Naive thymus-derived CD4-positive, alpha-beta T cell (primary cell): Measurements from ENCODE around the gene PFKFB3. TPM values are rescaled to one million over a fixed set of nuclear protein-coding genes. Genes with fewer than 3 reads are reported as not detected.
A peak's percentile ranks its signal among the peaks of the same experiment; 100 is the strongest.

Source experiments
- ATAC-seq: fragments of 150-1000 bp; cut with Tn5 transposase; 2 replicates; pipeline ENCODE4 v1.10.0; 2021; ENCODE audit warnings: mild to moderate bottlenecking, moderate library complexity
- CTCF ChIA-PET: fragments of 350-600 bp; sonication (Branson Sonifier 250); formaldehyde crosslinking; loops from one replicate; lab custom pipeline; 2021; ENCODE audit warnings: antibody characterized with exemption; lab: Charles Lee
- POLR2A ChIA-PET: fragments of 350-600 bp; sonication (Branson Sonifier 250); formaldehyde crosslinking; loops from one replicate; lab custom pipeline; 2021; ENCODE audit warnings: antibody characterized with exemption, inconsistent platforms; lab: Charles Lee
- DNase-seq, 9 donors: peaks; one replicate each; pipeline versions ENCODE4 v3.0.0 to v3.0.0-alpha.2; 2020 to 2022; ENCODE audit warnings: mixed read lengths in 1 of 9
- H3K27ac ChIP-seq: one replicate; pipeline ENCODE4 v1.7.0; 2013; ENCODE audit warnings: mild to moderate bottlenecking, low read depth, low read length, moderate library complexity
- H3K27me3 ChIP-seq, 2 donors: one replicate each; pipeline ENCODE4 v1.7.0; 2013; ENCODE audit warnings: low read length in 2 of 2, mild to moderate bottlenecking in 2 of 2, moderate library complexity in 2 of 2; ENCODE audit not compliant: control insufficient read depth in 2 of 2, insufficient read depth in 2 of 2
- H3K36me3 ChIP-seq, 3 experiments: 1 replicate in 2 of 3; 2 replicates in 1 of 3; pipeline ENCODE4 v1.7.0; 2013; ENCODE audit warnings: low read length in 3 of 3, mild to moderate bottlenecking in 3 of 3, moderate library complexity in 1 of 3; ENCODE audit not compliant: insufficient read depth in 3 of 3, control insufficient read depth in 2 of 3
- H3K4me1 ChIP-seq, 2 donors: one replicate each; pipeline ENCODE4 v1.7.0; 2013; ENCODE audit warnings: low read length in 2 of 2, mild to moderate bottlenecking in 2 of 2, moderate library complexity in 1 of 2; ENCODE audit not compliant: control insufficient read depth in 2 of 2, insufficient read depth in 2 of 2
- H3K4me3 ChIP-seq: 2 replicates; pipeline ENCODE4 v1.7.0; 2013; ENCODE audit warnings: mild to moderate bottlenecking, low read length
- H3K9me3 ChIP-seq, 3 experiments: 1 replicate in 2 of 3; 2 replicates in 1 of 3; pipeline ENCODE4 v1.7.0; 2013; ENCODE audit warnings: low read length in 3 of 3; ENCODE audit not compliant: control insufficient read depth in 2 of 3
- H3K27ac Mint-ChIP-seq, 9 donors: one replicate each; pipeline ENCODE4 v1.8.0; 2020 to 2022; ENCODE audit warnings: mixed read lengths in 9 of 9, mild to moderate bottlenecking in 8 of 9, moderate library complexity in 5 of 9, inconsistent platforms in 2 of 9
- H3K27me3 Mint-ChIP-seq, 5 donors: one replicate each; pipeline ENCODE4 v1.8.0; 2021 to 2022; ENCODE audit warnings: mixed read lengths in 5 of 5, mild to moderate bottlenecking in 1 of 5
- H3K36me3 Mint-ChIP-seq, 5 donors: one replicate each; pipeline ENCODE4 v1.8.0; 2020 to 2022; ENCODE audit warnings: mixed read lengths in 5 of 5, mild to moderate bottlenecking in 3 of 5, inconsistent platforms in 1 of 5
- H3K4me1 Mint-ChIP-seq, 7 donors: one replicate each; pipeline ENCODE4 v1.8.0; 2020 to 2022; ENCODE audit warnings: mixed read lengths in 7 of 7, mild to moderate bottlenecking in 3 of 7, inconsistent platforms in 1 of 7
- H3K4me3 Mint-ChIP-seq, 10 donors: one replicate each; pipeline ENCODE4 v1.8.0; 2020 to 2022; ENCODE audit warnings: mild to moderate bottlenecking in 10 of 10, mixed read lengths in 10 of 10, moderate library complexity in 6 of 10, inconsistent platforms in 2 of 10
- H3K9me3 Mint-ChIP-seq, 11 donors: one replicate each; pipeline ENCODE4 v1.8.0; 2020 to 2022; ENCODE audit warnings: mixed read lengths in 11 of 11, mild to moderate bottlenecking in 4 of 11, inconsistent platforms in 1 of 11, moderate library complexity in 1 of 11
- intact Hi-C, 2 donors: fragments of 100-400 bp; cut with micrococcal nuclease; formaldehyde crosslinking; loops; one replicate each; pipeline ENCODE4 v1.15.1; 2023
- polyA plus RNA-seq, 2 donors: library from polyadenylated mRNA; unstranded; fragments of 300-500 nt; fragmentation: Illumina TruSeq; gene quantifications; one replicate each; pipeline ENCODE4 v1.2.3, GENCODE V29; 2021
- total RNA-seq, 6 experiments: library from RNA in 5 of 6; stranded (reverse) in 5 of 6; gene quantifications; 1 replicate in 5 of 6; 2 replicates in 1 of 6; pipeline ENCODE4 v1.2.3 and lab custom pipeline; 2021 to 2026

The PFKFB3 gene
- 100 to 1,000 TPM in 1 of 5 experiments, 10 to 100 TPM in 4; 65.9 to 129 (median 80.5) TPM for total RNA-seq
- polyA plus RNA-seq = 10 to 100 TPM in 1 of 2 donors, 1 to 10 TPM in 1; 2.3 to 13.0 TPM
- 103 reads per million, percentile 85 among the genes with 10 or more reads in this experiment for total RNA-seq (lab: John Stamatoyannopoulos, UW)

DNA sequence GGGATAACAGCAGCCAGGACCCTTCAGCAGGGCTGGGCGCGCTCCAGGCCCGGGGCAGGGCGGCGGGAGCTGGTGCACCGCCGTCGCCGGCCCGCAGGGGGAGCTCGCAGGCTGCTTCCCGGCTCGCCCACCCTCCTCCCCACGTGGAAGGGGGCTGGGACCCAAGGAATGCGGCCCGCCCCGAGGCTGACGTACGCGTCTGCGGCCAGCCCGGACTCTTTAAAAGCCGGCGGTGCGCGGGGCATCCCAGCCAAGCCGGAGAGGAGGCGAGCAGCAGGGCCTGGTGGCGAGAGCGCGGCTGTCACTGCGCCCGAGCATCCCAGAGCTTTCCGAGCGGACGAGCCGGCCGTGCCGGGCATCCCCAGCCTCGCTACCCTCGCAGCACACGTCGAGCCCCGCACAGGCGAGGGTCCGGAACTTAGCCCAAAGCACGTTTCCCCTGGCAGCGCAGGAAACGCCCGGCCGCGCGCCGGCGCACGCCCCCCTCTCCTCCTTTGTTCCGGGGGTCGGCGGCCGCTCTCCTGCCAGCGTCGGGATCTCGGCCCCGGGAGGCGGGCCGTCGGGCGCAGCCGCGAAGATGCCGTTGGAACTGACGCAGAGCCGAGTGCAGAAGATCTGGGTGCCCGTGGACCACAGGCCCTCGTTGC lies at the start of gene PFKFB3:
PFKFB3 (plus strand) TSS at position 249 of the 647 bp plus-strand sequence; CDS start at position 578, 329 bp downstream.
- Mint-ChIP-seq H3K4me1 (peaks cover 14 to 44% (median 35%) of the 10 kb centered on the region in 7 donors), H3K27me3 (no peaks in the 10 kb centered on the region), H3K9me3 (peaks cover 0 to 2% (median 0%) of the 10 kb centered on the region in 11 donors), H3K27ac (peak within 1 kb of the TSS; percentile 81 to 97 (median 93)), H3K4me3 (peak within 1 kb of the TSS; percentile 92 to 100 (median 97)), H3K36me3 (peaks cover 0 to 20% (median 0%) of the 10 kb centered on the region in 5 donors)
- DNase-seq (peak; percentile 66 to 99 (median 77)), ATAC-seq (peak; percentile 81)
- Histone ChIP-seq H3K4me3 (peak within 1 kb of the TSS; percentile 84), H3K9me3 (no peaks in the 10 kb centered on the region), H3K4me1 (peaks cover 0 to 12% of the 10 kb centered on the region in 2 donors), H3K27ac (peak within 1 kb of the TSS; percentile 70), H3K27me3 (no peaks in the 10 kb centered on the region), H3K36me3 (no peaks in the 10 kb centered on the region)
- intact Hi-C loops = loop anchor here (1.0 to 10.0 kb wide), 16 partner anchors 40 to 475 kb away; partner anchors contain the start of genes IL15RA (in 2 of the 2), PRKCQ (in 2 of the 2) and ANKRD16 (in 1 of the 2)
- ChIA-PET CTCF (interaction anchor here (0.6 to 5.2 kb wide), 31 partner anchors 11 to 715 kb away, joined by 3 to 59 read pairs (median 4); no protein-coding TSS in a partner anchor), POLR2A (interaction anchor here (0.7 to 4.5 kb wide), 22 partner anchors 8 to 207 kb away, joined by 3 to 32 read pairs (median 4); no protein-coding TSS in a partner anchor)

DNA sequence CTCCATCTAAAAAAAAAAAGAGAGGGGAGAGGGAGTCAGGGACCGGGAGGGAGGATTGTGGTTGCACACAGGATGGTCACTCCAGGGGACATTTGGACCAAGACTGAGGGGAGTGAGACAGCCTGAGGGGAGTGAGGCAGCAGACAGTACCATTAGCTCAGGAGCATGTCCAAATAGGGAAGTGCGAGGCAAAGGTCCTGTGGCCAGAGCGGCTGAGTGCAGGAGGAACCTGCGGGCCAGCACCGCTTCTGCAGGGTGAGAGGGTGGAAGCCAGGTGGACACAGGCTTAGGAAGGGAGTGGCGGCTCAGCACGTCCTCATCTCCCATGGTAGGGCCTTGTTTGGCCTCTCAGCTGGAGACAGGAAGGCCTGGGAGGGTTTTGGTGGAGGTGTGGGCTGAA lies 48.9 kb upstream of the PFKFB3 start:
- H3K4me3 ChIP-seq = no peak overlapping the region
- H3K36me3 ChIP-seq = no peaks in the 10 kb centered on the region
- no peak for DNase-seq
- peaks cover 28 to 51% (median 37%) of the 10 kb centered on the region in 7 donors for H3K4me1 Mint-ChIP-seq
- ATAC-seq = no peak
- ChIA-PET POLR2A (interaction anchor here (0.6 to 3.8 kb wide), 2 partner anchors 9 to 16 kb away, joined by 3 to 19 read pairs; no protein-coding TSS in a partner anchor), CTCF (interaction anchor here (1.4 kb wide), 1 partner anchor 19 kb away, joined by 4 read pairs; no protein-coding TSS in a partner anchor)
- no peaks in the 10 kb centered on the region for H3K9me3 Mint-ChIP-seq
- intact Hi-C loops = no loop called here
- no peaks in the 10 kb centered on the region for H3K27me3 ChIP-seq
- H3K4me3 Mint-ChIP-seq = no peak overlapping the region
- no peak overlapping the region for H3K27ac ChIP-seq
- no peaks in the 10 kb centered on the region for H3K9me3 ChIP-seq
- H3K4me1 ChIP-seq = peaks cover 0 to 16% of the 10 kb centered on the region in 2 donors
- H3K27ac Mint-ChIP-seq = no peak overlapping the region
- H3K27me3 Mint-ChIP-seq = no peaks in the 10 kb centered on the region
- peaks cover 0 to 23% (median 0%) of the 10 kb centered on the region in 5 donors for H3K36me3 Mint-ChIP-seq

DNA sequence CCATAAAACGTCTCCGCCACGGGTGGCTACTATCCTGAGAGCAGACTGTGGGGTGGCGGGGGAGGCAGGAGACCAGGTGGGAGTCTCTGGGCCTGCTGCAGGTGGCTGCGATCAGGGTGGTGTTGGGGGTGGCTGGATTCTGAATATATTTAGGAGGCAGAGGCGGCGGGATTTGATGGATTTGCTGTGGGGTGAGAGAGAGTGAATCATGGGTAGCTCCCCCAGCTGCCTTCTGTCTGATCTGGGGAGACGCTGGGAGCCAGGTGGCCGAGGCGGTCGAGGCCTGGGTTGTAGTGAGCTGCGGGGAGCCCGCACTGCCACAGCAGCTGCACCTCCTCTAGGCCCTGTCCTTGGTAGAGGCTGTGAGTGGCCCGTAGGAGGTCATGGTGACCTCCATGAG lies 48.2 kb upstream of the PFKFB3 start:
- ChIA-PET POLR2A (no interaction called here), CTCF (no interaction called here)
- intact Hi-C loops = no loop called here
- H3K36me3 ChIP-seq = no peaks in the 10 kb centered on the region
- ATAC-seq (no peak), DNase-seq (no peak)
- H3K27me3 Mint-ChIP-seq = no peaks in the 10 kb centered on the region
- H3K27ac Mint-ChIP-seq = peak overlapping the region in 1 of 9 donors; percentile 13
- no peak overlapping the region for H3K4me3 ChIP-seq
- H3K9me3 ChIP-seq = no peaks in the 10 kb centered on the region
- H3K27ac ChIP-seq = no peak overlapping the region
- no peaks in the 10 kb centered on the region for H3K9me3 Mint-ChIP-seq
- peaks cover 0 to 15% of the 10 kb centered on the region in 2 donors for H3K4me1 ChIP-seq
- peaks cover 0 to 19% (median 0%) of the 10 kb centered on the region in 5 donors for H3K36me3 Mint-ChIP-seq
- no peak overlapping the region for H3K4me3 Mint-ChIP-seq
- H3K4me1 Mint-ChIP-seq = peaks cover 22 to 50% (median 33%) of the 10 kb centered on the region in 7 donors
- no peaks in the 10 kb centered on the region for H3K27me3 ChIP-seq

DNA sequence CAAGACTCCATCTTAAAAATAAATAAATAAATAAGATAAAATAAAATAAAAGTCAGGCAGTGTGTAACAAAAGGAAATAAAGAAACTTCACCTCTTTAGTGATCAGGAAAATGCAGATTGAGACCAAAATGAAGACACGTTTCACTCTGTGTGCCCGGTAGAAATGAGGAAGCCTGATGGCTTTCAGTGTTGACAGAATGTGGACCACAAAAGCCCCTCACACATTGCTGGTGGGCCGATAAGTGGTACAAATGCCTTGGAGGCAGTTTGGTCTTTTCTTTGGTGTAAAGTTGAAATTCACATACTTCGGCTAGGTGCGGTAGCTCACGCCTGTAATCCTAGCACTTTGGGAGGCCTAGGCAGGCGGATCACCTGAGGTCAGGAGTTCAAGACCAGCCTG lies 44.5 kb upstream of the PFKFB3 start:
- Histone ChIP-seq H3K4me1 (peaks cover 8 to 15% of the 10 kb centered on the region in 2 donors), H3K4me3 (no peak overlapping the region), H3K36me3 (no peaks in the 10 kb centered on the region), H3K27me3 (no peaks in the 10 kb centered on the region), H3K27ac (no peak overlapping the region), H3K9me3 (no peaks in the 10 kb centered on the region)
- Mint-ChIP-seq H3K27ac (peak overlapping the region in 1 of 9 donors; percentile 49), H3K9me3 (no peaks in the 10 kb centered on the region), H3K4me3 (no peak overlapping the region), H3K36me3 (peaks cover 0 to 5% (median 0%) of the 10 kb centered on the region in 5 donors), H3K27me3 (no peaks in the 10 kb centered on the region), H3K4me1 (peaks cover 12 to 40% (median 22%) of the 10 kb centered on the region in 7 donors)
- no peak for ATAC-seq
- no peak for DNase-seq
- ChIA-PET POLR2A (interaction anchor here (1.8 kb wide), 1 partner anchor 11 kb away, joined by 6 read pairs; no protein-coding TSS in a partner anchor), CTCF (interaction anchor here (2.2 kb wide), 1 partner anchor 243 kb away, joined by 8 read pairs; no protein-coding TSS in a partner anchor)
- intact Hi-C loops = no loop called here

DNA sequence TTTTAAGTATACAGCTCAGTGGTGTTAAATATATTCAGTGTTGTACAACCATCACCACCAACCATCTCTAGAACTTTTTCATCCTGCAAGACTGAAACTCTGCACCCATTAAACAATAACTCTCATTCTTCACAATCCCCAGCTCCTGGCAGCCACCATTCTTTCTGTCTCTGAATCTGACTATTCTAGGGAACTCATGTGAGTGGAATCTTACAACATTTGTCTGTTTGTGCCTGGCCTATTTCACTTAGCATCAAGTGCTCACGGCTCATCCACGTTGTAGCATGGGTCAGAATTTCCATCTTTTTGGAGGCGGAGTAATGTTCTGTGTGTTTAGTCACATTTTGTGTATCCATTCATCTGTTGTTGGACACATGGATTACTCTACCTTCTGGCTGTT lies 40.8 kb upstream of the PFKFB3 start:
- Histone ChIP-seq H3K4me1 (peaks cover 25 to 33% of the 10 kb centered on the region in 2 donors), H3K9me3 (no peaks in the 10 kb centered on the region), H3K36me3 (peaks cover 0 to 9% (median 0%) of the 10 kb centered on the region in 3 experiments), H3K27me3 (no peaks in the 10 kb centered on the region), H3K27ac (no peak overlapping the region), H3K4me3 (no peak overlapping the region)
- ATAC-seq (no peak), DNase-seq (no peak)
- Mint-ChIP-seq H3K27ac (peak overlapping the region in 8 of 9 donors; percentile 2 to 99 (median 90)), H3K9me3 (no peaks in the 10 kb centered on the region), H3K4me1 (peaks cover 21 to 56% (median 42%) of the 10 kb centered on the region in 7 donors), H3K36me3 (peaks cover 0 to 10% (median 0%) of the 10 kb centered on the region in 5 donors), H3K4me3 (peak overlapping the region in 2 of 10 donors; percentile 45 to 92), H3K27me3 (no peaks in the 10 kb centered on the region)
- intact Hi-C loops = loop anchor here (5.0 to 10.0 kb wide), 5 partner anchors 75 to 350 kb away; partner anchors contain the start of genes FBH1 (in 1 of the 2), GDI2 (in 1 of the 2), IL15RA (in 1 of the 2) and RBM17 (in 1 of the 2)
- CTCF ChIA-PET = interaction anchor here (0.9 kb wide), 1 partner anchor 13 kb away, joined by 5 read pairs; no protein-coding TSS in a partner anchor
- POLR2A ChIA-PET = interaction anchor here (0.6 to 3.7 kb wide), 12 partner anchors 10 to 473 kb away, joined by 3 to 32 read pairs (median 4); partner anchors contain the start of gene PFKFB3
